Measurements from ENCODE around the gene FBXO41.

The FBXO41 gene

DNA sequence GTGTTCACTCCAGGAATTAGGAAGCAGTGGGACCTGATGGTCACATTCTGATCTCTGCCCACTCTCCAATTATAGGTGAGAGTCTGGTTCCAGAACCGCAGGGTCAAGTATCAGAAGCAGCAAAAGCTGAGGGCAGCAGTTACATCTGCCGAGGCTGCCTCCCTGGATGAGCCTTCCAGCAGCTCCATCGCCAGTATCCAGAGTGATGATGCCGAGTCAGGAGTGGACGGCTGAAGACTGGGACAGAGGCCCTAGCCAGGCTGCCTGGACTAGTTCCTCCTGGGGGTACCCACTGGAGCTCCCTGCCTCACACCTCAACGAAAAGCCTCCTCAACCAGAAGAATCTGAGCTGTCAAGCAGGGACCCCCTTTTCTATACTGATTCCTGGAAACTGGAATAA, 73.6 kb downstream of the FBXO41 start:
- no peak for DNase-seq (ENCODE audit: low read depth)

DNA sequence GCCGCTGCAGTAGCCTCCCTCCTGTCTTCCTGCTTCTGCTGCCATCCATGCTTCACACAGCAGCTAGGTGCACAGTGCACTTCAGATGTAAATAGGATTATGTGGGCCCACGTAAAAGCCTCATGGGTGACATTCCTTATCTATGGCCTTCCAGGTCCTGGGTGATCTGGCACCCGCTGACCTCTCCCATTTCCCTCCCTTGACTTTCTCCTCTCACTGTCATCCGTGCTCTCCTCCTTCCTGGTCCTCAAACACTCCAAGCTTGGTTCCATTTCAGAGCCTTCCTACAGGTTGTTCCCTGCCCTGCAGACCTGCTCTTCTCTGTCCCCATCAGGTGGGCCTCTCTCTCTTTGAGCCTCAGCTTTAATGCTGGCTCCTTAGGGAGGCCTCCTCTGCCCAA, 74.3 kb downstream of the FBXO41 start:
- no peak for DNase-seq (ENCODE audit: low read depth)

DNA sequence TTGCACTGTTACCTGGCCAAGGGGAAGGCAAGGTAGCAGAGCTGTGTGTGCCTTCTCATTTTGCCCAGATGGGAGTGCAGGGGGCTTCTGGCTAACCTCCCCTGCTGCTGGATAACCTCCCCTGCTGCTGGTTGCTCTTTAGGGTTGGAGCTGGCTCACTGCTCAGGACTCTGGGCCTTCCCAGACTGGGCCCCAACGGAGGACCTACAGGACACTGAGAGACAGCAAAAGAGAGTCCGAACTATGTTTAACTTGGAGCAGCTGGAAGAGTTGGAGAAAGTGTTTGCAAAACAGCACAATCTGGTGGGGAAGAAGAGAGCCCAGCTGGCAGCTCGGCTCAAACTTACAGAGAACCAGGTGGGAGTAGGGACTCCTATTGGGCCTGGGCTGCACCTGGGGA, 76.0 kb downstream of the FBXO41 start:
- no peak for DNase-seq (ENCODE audit: low read depth)

DNA sequence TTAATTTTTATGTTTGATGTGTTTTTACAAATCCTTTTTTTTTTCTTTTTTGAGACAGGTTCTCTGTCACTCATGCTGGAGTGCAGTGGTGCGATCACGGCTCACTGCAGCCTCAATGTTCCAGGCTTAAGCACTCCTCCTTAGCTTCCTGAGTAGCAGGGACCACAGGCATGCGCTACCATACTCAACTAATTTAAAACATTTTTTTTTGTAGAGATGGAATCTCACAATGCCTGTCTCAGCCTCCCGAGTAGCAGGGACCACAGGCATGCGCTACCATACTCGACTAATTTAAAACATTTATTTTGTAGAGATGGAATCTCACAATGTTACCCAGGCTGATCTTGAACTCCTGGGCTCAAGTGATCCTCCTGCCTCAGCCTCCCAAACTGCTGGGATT, 78.7 kb downstream of the FBXO41 start:
- DNase-seq (ENCODE audit: low read depth), result no peak

All from fibroblast of gingiva (primary cell).